ENCODE data around the gene ASB16. TPM values are rescaled to one million over a fixed set of nuclear protein-coding genes. Genes with fewer than 3 reads are reported as not detected.
A peak's percentile ranks its signal among the peaks of the same experiment; 100 is the strongest.

ASB16 gene
- total and polyA plus RNA-seq, 9 of the 15 experiments (the other 6 are each of a cell fraction or from before 2014, with no cell fraction given): 0.03 to 0.07 TPM; not detected in 7

- peak; percentile 82 to 94 (median 88) for DNase-seq (ENCODE audit: extremely low read depth in 1 of 4, low spot score in 3 of 4)
- WGBS (ENCODE audit: insufficient coverage, low coverage, missing lambda C conversion rate): 35% methylated on average over 40 of the region's 64 CpGs
- CTCF ChIA-PET (ENCODE audit: low intra/inter-chr PET ratio): interaction anchor here (0.7 to 3.9 kb wide), 12 partner anchors 9 to 654 kb away, joined by 3 to 42 read pairs (median 6); partner anchors contain the start of genes GRN and UBTF
- H3K4me2 ChIP-seq (ENCODE audit: insufficient read depth, low read length): peak overlapping the region; percentile 28
- peaks cover 12% of the 10 kb centered on the region for H4K20me1 ChIP-seq (replicated peaks; ENCODE audit: control insufficient read depth, insufficient read depth, low read length)
- no peaks in the 10 kb centered on the region for H3K27me3 ChIP-seq (ENCODE audit: control insufficient read depth in 2 of 2, insufficient read depth in 2 of 2, low read length in 2 of 2)
- peak overlapping the region; percentile 61; the same call in 1 of the 3 replicates for H3K27ac ChIP-seq (ENCODE audit: extremely low read depth, low read depth, low read length)
- in situ Hi-C loops (cut with MboI): loop anchor here (5.0 kb wide), 1 partner anchor 117 kb away; no protein-coding TSS in a partner anchor
- no peaks in the 10 kb centered on the region for H3K9me3 ChIP-seq (replicated peaks; ENCODE audit: control insufficient read depth, insufficient read depth, low read depth, low read length)
- H3K9me1 ChIP-seq (ENCODE audit: control insufficient read depth, insufficient read depth, low read length): peaks cover 4% of the 10 kb centered on the region
- no peak overlapping the region for H3K4me3 ChIP-seq
- intact Hi-C loops (cut with micrococcal nuclease): loop anchor here (1.0 to 2.0 kb wide), 4 partner anchors 56 to 312 kb away; partner anchors contain the start of gene GRN
- POLR2A ChIA-PET: interaction anchor here (0.7 to 3.6 kb wide), 10 partner anchors 10 to 137 kb away, joined by 3 to 16 read pairs (median 4); partner anchors contain the start of genes ATXN7L3, GRN, RUNDC3A and SLC25A39
- peak; percentile 94 for ATAC-seq
- H3K36me3 ChIP-seq (ENCODE audit: control insufficient read depth, insufficient read depth, low read length): peaks cover 83% of the 10 kb centered on the region
- peak overlapping the region; percentile 56 to 82; a peak in 3 of 4 replicates for H3K9ac ChIP-seq (ENCODE audit: insufficient read depth in 1 of 2, low read depth in 2 of 2, low read length in 2 of 2)
- peaks cover 12 to 51% of the 10 kb centered on the region in 2 experiments; a peak in 4 of 5 replicates for H3K4me1 ChIP-seq (replicated peaks in 1 of 2; ENCODE audit: control insufficient read depth in 2 of 2, insufficient read depth in 2 of 2, low read length in 2 of 2)
- H3K79me2 ChIP-seq (ENCODE audit: control insufficient read depth, insufficient read depth, low read length): peaks cover 7% of the 10 kb centered on the region; the same call in 1 of the 3 replicates
- FAIRE-seq: peak; percentile 89
- BruUV-seq (replicated peaks): no TSS peak
- no peak overlapping the region for H2AFZ ChIP-seq (ENCODE audit: low read depth, low read length)
- TF ChIP-seq TAF7 (tag; IDR thresholded peaks at IDR 0.05): no peak
- peak; percentile 97 for TF ChIP-seq STAG1 (CRISPR knock-in tag; IDR thresholded peaks at IDR 0.05; ENCODE audit: borderline replicate concordance)
- TF ChIP-seq BRF1 (IDR thresholded peaks at IDR 0.05; ENCODE audit: borderline replicate concordance, extremely low read depth, insufficient read length): no peak
- TF ChIP-seq NEUROD1 (IDR thresholded peaks at IDR 0.05; ENCODE audit: borderline replicate concordance, low read depth, low read length, partially characterized antibody): peak; percentile 81
- TF ChIP-seq POLR2G (IDR thresholded peaks at IDR 0.05; ENCODE audit: low read depth, low read length): peak; percentile 79
- peak; percentile 91 for TF ChIP-seq EGR1 (conservative IDR thresholded peaks at IDR 0.05)
- peak; percentile 97 for TF ChIP-seq ZNF592 (IDR thresholded peaks at IDR 0.05)
- TF ChIP-seq ARID4B (CRISPR knock-in tag; IDR thresholded peaks at IDR 0.05): peak; percentile 95
- TF ChIP-seq BRD4 (IDR thresholded peaks at IDR 0.05): 0 out of 2 replicates have a peak, but pooled peaks have one; percentile 36
- TF ChIP-seq NFIX (CRISPR knock-in tag; IDR thresholded peaks at IDR 0.05; ENCODE audit: low read depth): no peak
Observed at GRCh38 chr17:44210342-44211192, 40.1 kb downstream of the ASB16 start.
